GM18505 (cell line): ENCODE data around the gene RS1.

Experiments used
- ATAC-seq: cut with Tn5 transposase; IDR thresholded peaks from one replicate; pipeline ENCODE4 v1.9.1; 2021; ENCODE audit not compliant: unreplicated experiment
- POLR2A ChIP-seq: IDR thresholded peaks from 4 replicates; pipeline ENCODE4 v1.6.1; 2011; ENCODE audit warnings: borderline replicate concordance; ENCODE audit not compliant: insufficient read depth, insufficient read length; ENCODE audit errors: extremely low read depth

RS1 gene

DNA sequence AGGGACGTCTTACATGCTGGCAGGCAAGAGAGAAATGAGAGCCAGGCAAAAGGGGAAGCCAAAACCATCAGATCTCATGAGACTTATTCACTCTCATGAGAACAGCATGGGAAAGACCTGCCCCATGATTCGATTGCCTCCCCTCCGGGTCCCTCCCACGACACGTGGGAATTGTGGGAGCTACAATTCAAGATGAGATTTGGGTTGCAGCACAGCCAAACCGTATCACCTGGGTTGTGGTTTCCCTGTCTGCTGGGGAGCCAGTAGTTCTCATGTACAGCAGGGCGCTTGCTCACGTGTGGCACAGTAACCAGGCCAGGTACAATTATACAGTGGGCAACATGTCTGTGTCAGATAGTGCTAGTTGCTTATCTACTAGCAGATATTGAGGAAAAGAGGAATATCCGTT lies 11.1 kb upstream of the RS1 start:
- ATAC-seq: no peak
- no peak for TF ChIP-seq POLR2A

DNA sequence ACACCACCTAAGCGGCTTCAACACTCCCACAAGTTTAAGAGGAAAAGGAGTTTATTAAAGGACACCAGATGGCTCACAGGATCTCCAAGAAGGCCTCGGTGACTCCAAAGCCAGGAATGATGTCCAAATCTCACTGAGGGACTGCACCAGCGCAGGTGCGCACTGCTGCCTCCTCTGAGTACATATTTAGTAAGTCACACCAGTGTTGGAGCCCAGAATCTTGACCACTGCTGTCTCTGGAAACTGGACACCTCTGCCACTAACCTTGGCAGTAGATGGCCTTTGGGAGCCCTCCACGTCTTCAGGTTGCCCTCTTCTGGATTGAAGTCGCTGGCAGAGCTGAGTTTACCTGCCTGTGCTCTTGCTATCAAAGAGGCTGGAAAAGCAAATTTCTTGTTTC lies 10.1 kb upstream of the RS1 start:
- ATAC-seq: no peak
- no peak for TF ChIP-seq POLR2A

DNA sequence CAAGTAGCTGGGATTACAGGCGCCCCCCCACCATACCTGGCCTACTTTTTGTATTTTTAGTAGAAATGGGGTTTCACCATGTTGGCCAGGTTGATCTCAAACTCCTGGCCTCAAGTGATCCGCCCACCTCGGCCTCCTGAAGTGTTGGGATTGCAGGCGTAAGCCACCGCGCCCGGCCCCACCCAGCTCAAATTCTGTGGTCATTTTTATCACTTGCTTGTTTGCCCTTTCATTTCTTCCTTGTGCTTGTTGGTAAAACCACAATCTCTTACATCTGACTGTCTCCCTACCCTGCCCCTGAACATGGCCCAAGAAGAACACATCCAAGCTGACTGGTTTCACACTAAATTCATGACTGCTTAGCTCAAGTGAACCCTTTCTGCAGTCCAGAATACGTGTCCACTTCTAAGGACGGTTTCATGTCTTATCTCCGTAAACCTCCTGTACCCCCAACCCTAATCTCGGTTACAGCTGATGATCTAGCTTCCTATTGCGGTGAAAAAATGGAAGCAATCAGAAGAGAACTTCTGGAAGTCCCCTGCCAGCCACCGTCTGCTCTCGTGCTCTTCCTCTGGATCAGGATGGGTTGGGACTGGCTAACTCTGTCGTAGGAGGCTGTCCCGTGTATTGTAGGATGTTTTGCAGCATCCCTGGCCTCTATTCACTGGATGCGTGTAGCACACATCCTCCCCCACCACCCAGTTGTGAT lies 5.4 kb upstream of the RS1 start:
- no peak for ATAC-seq
- no peak for TF ChIP-seq POLR2A

DNA sequence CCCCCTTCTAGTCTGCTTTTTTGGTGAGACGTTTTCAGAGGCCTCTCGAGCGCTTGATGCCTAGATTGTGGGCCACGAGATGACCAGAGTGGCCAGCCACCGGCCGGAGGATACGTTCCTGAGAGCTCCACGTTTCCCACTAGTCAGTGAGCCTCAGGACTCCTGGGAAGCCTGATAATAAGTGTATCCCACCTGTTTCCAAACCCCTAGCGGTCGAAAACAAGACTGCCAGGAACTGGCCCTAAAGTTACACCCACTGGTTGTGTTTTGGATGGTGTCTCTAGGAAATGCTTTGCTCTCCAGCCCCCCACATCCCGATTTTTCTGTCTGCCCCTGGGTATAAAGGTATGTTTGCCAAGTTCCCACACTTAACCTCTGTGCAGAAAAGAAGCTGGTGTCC lies 4.6 kb upstream of the RS1 start:
- ATAC-seq: no peak
- TF ChIP-seq POLR2A: no peak

DNA sequence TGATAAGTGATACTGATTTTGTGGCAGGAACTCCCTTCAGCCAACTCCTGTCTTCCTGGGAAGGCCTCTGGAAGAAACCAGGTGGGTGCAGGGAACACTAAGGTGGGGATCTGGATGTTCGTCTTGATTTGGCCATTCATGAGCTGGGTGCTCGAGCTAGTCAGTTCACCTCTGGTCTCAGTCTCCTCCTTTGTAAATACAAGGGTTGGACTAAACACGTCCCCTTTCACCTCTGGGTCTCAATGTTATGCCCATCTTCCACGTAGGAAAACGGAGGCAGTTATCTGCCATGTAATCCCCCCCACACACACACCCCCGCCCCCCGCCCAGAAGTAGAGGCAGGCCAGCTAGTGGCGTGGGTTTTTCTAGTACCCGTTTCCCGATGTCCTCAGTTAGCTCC lies 4.1 kb upstream of the RS1 start:
- ATAC-seq: no peak
- TF ChIP-seq POLR2A: no peak

DNA sequence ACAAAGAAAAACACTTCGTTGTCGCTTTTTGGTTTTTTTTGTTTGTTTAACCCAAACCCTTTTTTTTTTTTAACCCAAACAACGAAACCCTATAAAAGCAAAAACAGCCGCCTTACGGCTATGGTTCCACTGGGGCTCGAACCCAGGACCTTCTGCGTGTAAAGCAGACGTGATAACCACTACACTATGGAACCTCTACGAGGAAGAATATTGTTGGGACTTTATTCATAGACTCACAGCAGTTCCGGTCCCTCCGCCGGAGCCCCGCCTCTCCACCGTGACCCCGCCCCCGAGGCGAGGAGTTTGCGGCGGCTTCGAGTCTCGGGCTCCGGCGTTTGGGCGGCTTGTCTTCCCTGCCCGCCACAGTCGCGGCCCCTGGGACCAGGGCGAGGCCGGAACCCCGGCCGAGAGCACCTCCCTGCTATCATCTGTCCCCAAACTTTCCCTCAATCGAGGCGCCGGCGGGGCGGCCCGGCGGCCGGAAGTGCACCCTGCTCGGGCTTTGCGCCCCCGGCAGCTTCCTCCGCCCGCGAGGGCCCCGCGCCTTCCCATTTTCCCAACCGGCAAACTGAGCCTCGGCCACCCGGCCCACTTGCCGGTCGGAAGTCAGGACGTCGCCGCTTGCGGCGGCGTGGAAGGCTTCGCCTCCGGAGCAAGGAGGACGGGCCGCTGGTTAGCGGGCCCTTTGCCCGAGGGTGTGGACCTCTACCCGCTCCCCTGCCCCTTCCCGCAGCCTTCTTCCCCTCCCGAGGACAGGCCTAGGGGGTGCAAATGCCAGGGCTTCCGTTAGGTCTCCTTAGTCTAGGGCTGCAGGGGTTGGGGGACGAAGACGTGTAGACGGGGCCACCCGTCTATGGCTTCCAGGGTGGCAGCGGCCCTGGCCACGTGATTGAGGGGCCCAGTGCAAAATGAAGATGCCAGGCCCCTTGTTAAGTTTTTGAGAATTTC lies 3.2 kb upstream of the RS1 start:
- TF ChIP-seq POLR2A: peak; percentile 56
- peak; percentile 73 for ATAC-seq

DNA sequence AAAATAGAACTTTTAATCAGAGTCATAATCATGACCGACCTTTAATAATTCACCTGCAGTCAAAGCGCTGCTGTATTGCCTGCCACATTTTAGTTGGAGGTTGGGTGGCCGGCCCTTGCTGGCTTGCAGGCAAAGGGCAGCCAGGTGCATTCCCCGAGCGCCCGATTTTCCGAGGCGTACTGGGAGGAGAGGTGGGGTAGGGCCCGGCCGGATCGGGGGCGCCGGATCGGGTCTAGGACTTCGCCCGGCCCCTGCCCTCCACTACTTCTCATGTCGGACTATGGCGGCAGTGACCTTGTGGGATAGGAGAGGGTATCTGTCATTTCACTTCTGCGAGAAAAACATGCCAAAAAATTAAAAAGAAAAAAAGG lies 2.5 kb upstream of the RS1 start:
- TF ChIP-seq POLR2A: no peak
- ATAC-seq: peak; percentile 26

DNA sequence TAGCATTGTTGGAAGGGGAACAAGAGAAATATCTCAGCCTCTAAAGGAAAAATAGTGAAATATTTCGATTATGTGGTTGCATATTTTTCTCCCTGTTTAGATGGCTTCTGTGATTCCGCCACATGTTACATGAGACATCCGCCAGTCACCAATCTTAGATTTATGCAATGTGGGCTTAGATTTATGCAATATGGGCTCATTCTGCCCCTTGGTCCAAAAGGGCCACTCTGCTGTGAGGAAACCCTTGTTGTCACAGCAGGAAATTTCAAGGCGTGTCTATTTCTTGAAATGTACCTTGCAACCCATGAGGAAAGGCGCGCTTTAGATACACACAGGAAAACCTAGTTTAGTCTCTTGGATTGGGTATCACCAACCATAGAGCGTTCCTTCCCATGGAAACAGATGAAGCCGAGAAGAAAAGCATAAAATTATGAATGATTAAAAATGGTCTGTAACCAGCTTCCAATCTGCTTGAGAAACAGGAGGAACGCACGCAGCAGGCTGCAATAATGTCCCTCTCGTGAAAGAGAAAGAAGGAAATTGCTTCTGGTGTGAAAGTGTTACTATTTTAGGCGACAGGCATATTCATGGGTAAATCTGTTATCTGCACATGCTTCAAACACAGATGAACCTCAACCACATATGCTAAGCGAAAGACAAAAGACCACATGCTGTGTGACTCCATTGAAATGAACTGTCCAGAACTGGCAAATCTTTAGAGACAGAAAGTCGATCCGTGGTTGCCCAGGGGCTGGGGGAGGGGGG lies 3.7 kb downstream of the RS1 start:
- no peak for ATAC-seq
- no peak for TF ChIP-seq POLR2A

DNA sequence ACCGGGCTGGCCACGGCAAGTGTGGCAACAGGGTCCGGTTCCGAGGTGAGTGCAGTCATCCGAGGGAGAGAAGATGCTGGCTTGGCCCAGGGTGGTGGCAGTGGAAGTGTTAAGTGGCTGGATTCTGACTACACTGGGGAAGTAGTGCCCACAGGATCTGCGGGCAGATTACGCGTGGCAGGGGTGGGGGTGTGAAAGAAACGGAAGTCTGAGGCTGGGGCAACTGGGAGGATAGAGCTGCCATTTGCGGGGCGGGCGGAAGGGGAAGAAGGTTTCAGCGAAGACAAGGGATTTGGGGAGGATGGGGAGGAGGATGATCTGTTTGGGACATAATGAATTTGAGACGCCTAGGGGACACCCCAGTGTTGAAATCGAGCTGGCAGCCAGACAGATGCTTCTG lies 5.3 kb downstream of the RS1 start:
- TF ChIP-seq POLR2A: no peak
- ATAC-seq: no peak

DNA sequence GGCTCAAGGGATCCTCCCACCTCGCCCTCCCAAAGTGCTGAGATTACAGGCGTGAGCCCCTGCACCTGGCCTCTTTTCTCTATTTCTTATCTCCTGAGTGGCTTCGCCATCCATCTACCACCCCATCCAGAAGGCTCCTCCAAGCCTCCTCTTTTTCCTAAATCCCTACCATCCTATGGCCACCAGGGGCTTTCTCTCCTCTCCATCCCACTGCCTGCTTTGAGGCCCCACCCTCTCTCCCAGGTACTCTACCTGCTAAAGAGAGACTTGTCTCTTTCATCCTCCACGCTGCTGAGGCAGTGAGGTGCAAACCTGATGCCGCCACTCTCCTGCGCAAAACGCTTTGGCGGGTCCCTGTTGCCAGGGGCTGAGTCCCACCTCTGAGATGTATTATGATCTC lies 7.0 kb downstream of the RS1 start:
- no peak for TF ChIP-seq POLR2A
- ATAC-seq: no peak

DNA sequence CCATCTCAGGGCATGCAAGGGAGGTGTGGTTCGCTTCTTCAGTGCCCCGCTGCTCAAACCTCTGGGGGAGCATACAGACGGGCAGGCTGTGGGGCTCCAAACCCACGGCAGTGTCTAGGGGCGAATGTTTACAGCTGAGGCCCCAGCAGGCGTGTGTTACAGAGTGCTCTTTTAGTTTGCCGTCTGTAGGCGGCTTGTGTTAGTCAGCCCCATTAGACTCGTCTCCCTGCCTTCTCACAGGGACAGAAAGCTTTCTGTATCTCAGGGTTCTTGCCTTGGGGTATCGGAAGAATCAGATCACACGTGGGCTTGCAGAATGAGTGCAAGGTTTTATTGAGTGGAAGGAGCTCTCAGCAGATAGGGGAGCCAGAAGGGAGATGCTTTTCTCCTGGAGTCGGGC lies 10.6 kb downstream of the RS1 start:
- no peak for ATAC-seq
- no peak for TF ChIP-seq POLR2A

DNA sequence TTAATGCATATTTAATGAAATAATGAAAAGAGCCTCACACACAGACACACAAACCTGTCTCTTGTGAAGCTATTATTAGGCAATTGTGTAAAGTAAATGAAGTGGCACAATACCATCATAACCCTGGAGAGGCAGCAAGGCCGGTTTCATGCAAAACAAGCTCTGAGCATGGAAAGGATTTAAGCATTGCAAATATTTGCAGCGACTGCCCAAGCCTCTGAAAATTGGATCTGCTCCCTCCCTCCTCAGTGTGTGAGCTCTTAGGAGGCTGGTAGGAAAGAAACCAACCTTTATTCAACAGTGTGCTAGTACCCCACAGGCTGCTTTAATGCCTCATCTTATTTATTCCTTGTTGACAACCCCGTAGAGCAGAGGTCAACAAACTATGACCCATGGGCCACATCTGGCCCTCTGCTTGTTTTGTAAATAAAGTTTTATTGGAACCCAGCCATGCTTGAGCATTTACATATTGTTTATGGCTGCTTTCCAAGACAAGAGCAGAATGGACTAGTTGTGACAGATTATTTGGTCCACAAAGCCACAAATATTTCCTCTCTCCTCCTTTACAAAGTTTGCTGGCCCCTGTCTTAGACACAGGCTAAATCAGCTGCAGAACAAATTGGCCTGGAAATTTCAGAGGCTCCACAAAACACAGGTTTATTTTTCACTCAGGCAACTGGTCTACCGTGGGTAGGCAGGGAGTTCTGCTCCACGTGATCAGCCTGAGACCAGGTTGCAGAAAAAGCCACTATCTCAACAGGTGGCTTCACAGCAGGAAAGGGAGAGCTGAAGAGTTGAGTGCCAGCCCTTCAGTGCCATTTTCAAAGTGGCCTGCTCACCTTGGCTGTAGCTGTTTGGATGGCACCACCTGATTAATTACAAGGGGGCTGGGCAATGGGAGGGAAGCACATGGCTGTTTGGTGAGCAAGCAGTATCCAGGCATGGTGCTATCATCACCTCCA lies 16.8 kb downstream of the RS1 start:
- no peak for ATAC-seq

More for the DNA sequence above, 16.8 kb downstream of the RS1 start:
- no peak for TF ChIP-seq POLR2A
